HFFc6 (cell line): Measurements from ENCODE around the gene ZFAND6. TPM values are rescaled to one million over a fixed set of nuclear protein-coding genes. Genes with fewer than 3 reads are reported as not detected.

ENCODE experiments used
- DNase-seq: peaks from one replicate; pipeline ENCODE4 v3.0.0-alpha.2; 2018
- H3K27ac Mint-ChIP-seq: 2 replicates; pipeline ENCODE4 v1.8.0; 2020; ENCODE audit warnings: mild to moderate bottlenecking, mixed read lengths
- H3K27me3 Mint-ChIP-seq: 2 replicates; pipeline ENCODE4 v1.8.0; 2021; ENCODE audit warnings: mild to moderate bottlenecking, moderate library complexity, mixed read lengths; ENCODE audit not compliant: insufficient read depth
- H3K36me3 Mint-ChIP-seq: 2 replicates; pipeline ENCODE4 v1.8.0; 2021; ENCODE audit warnings: low read depth, mixed read lengths
- H3K4me1 Mint-ChIP-seq: 2 replicates; pipeline ENCODE4 v1.8.0; 2020; ENCODE audit warnings: low read depth, mixed read lengths
- H3K4me3 Mint-ChIP-seq: 2 replicates; pipeline ENCODE4 v1.8.0; 2020; ENCODE audit warnings: mild to moderate bottlenecking, moderate library complexity, mixed read lengths
- H3K9me3 Mint-ChIP-seq: 2 replicates; pipeline ENCODE4 v1.8.0; 2020; ENCODE audit warnings: mild to moderate bottlenecking, mixed read lengths
- CTCF ChIP-seq: fragments of 200-600 bp; sonication (generic); IDR thresholded peaks from 2 replicates; pipeline ENCODE4 v1.5.0; 2021; ENCODE audit warnings: antibody characterized with exemption, mild to moderate bottlenecking
- total RNA-seq, 6 experiments: library from RNA; stranded (reverse); fragmentation: NEBNext Ultra II Directional; extraction: Animal tissue kit (Norgen Biotek cat#: 25700); gene quantifications; 2 replicates in 1 of 6; 3 replicates in 5 of 6; pipeline ENCODE4 v1.2.3, GENCODE V29; 2021

ZFAND6 gene
- total RNA-seq, 6 experiments from 2014 or later = 49.0 to 62.6 (median 57.6) TPM

- Mint-ChIP-seq H3K4me1 (peaks cover 64% of the 10 kb centered on the region), H3K27ac (no peak overlapping the region), H3K36me3 (peaks cover 72% of the 10 kb centered on the region), H3K4me3 (no peak overlapping the region; the same call in 1 of the 2 replicates), H3K27me3 (no peaks in the 10 kb centered on the region), H3K9me3 (peaks cover 25% of the 10 kb centered on the region)
- no peak for DNase-seq
- no peak for TF ChIP-seq CTCF
Observed at GRCh38 chr15:80180986-80181385, 121.5 kb downstream of the ZFAND6 start.

GRCh38 chr15:80182611-80183261 is 123.3 kb downstream of the ZFAND6 start:
- Mint-ChIP-seq H3K27ac (peak overlapping the region; percentile 24; the same call in 1 of the 2 replicates), H3K4me1 (peaks cover 47% of the 10 kb centered on the region), H3K4me3 (no peak overlapping the region), H3K9me3 (peaks cover 12% of the 10 kb centered on the region), H3K36me3 (peaks cover 77% of the 10 kb centered on the region), H3K27me3 (no peaks in the 10 kb centered on the region)
- no peak for TF ChIP-seq CTCF
- peak; percentile 61 for DNase-seq

- Mint-ChIP-seq H3K36me3 (peaks cover 76% of the 10 kb centered on the region), H3K4me3 (no peak overlapping the region), H3K27ac (peak overlapping the region; percentile 24; the same call in 1 of the 2 replicates), H3K27me3 (no peaks in the 10 kb centered on the region), H3K4me1 (peaks cover 41% of the 10 kb centered on the region), H3K9me3 (peaks cover 7% of the 10 kb centered on the region)
- no peak for TF ChIP-seq CTCF
- DNase-seq = no peak
Observed at GRCh38 chr15:80183306-80183705, 123.8 kb downstream of the ZFAND6 start.

- peak; percentile 17; the same call in 1 of the 2 replicates for TF ChIP-seq CTCF
- Mint-ChIP-seq H3K4me1 (peaks cover 35% of the 10 kb centered on the region), H3K4me3 (no peak overlapping the region), H3K36me3 (peaks cover 76% of the 10 kb centered on the region), H3K9me3 (peaks cover 3% of the 10 kb centered on the region), H3K27me3 (no peaks in the 10 kb centered on the region), H3K27ac (no peak overlapping the region)
- no peak for DNase-seq
Observed at GRCh38 chr15:80183886-80184285, 124.4 kb downstream of the ZFAND6 start.

- Mint-ChIP-seq H3K4me3 (no peak overlapping the region), H3K4me1 (peaks cover 29% of the 10 kb centered on the region), H3K27ac (no peak overlapping the region), H3K36me3 (peaks cover 73% of the 10 kb centered on the region), H3K9me3 (no peaks in the 10 kb centered on the region), H3K27me3 (no peaks in the 10 kb centered on the region)
- no peak for DNase-seq
- TF ChIP-seq CTCF = no peak
Observed at GRCh38 chr15:80184554-80184953, 125.1 kb downstream of the ZFAND6 start.
